Adrenal gland (tissue), 5 donors: Measurements from ENCODE around the gene C3orf22.

Source experiments
- POLR2A ChIP-seq, 2 donors: fragments of 450-650 bp; IDR thresholded peaks; one replicate each; pipeline ENCODE4 v1.6.1; 2017; ENCODE audit warnings: antibody characterized with exemption in 2 of 2, mild to moderate bottlenecking in 2 of 2, moderate library complexity in 1 of 2
- TF ChIP-seq, protein P1 (sequence below), 6 experiments: fragments of 450-650 bp in 4 of 6; fragments of 200-600 bp in 2 of 6; sonication (generic) in 1 of 6; IDR thresholded peaks; 1 replicate in 5 of 6; 2 replicates in 1 of 6; pipeline versions ENCODE4 v1.5.1 to v1.8.0; 2016 to 2021; ENCODE audit warnings: antibody characterized with exemption in 6 of 6, mild to moderate bottlenecking in 2 of 6, moderate library complexity in 1 of 6
- donor health status: DM: no; HTN: no; CAD: no.

- no peak for TF ChIP-seq POLR2A (IDR thresholded peaks at IDR 0.05)
- TF ChIP-seq, protein P1, sequence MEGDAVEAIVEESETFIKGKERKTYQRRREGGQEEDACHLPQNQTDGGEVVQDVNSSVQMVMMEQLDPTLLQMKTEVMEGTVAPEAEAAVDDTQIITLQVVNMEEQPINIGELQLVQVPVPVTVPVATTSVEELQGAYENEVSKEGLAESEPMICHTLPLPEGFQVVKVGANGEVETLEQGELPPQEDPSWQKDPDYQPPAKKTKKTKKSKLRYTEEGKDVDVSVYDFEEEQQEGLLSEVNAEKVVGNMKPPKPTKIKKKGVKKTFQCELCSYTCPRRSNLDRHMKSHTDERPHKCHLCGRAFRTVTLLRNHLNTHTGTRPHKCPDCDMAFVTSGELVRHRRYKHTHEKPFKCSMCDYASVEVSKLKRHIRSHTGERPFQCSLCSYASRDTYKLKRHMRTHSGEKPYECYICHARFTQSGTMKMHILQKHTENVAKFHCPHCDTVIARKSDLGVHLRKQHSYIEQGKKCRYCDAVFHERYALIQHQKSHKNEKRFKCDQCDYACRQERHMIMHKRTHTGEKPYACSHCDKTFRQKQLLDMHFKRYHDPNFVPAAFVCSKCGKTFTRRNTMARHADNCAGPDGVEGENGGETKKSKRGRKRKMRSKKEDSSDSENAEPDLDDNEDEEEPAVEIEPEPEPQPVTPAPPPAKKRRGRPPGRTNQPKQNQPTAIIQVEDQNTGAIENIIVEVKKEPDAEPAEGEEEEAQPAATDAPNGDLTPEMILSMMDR (IDR thresholded peaks at IDR 0.05), result no peak
Observed at GRCh38 chr3:126570103-126570541, 11.4 kb upstream of the C3orf22 start.
